Activated CD4-positive, alpha-beta T cell treated with anti-CD3 and anti-CD28 coated beads for 1 hour (primary cell): ENCODE data around the gene CSRP3.
"Not testable (repeated sequence)": the region's sequence is repeated elsewhere in the genome, so short reads cannot be mapped to it uniquely, and the experiment has no call there.

Experiments
- DNase-seq: peaks from one replicate; pipeline ENCODE4 v3.0.0-alpha.2; 2020

Gene CSRP3

GRCh38 chr11:19185036-19185435, 16.7 kb downstream of the CSRP3 start:
- DNase-seq: no peak

GRCh38 chr11:19183646-19184045, 18.1 kb downstream of the CSRP3 start:
- no peak for DNase-seq

- DNase-seq: no peak
These were observed 20.1 kb downstream of the CSRP3 start for GRCh38 chr11:19181531-19182261.

- no peak for DNase-seq
These were observed 25.1 kb downstream of the CSRP3 start for GRCh38 chr11:19176629-19177186.

GRCh38 chr11:19173964-19174638, 27.7 kb downstream of the CSRP3 start:
- no peak for DNase-seq

- DNase-seq: no peak
These were observed 28.6 kb downstream of the CSRP3 start for GRCh38 chr11:19173004-19173689.

- DNase-seq: no peak
These were observed 33.7 kb downstream of the CSRP3 start for GRCh38 chr11:19168090-19168489.

GRCh38 chr11:19164881-19165280, 36.9 kb downstream of the CSRP3 start:
- no peak for DNase-seq

- DNase-seq: no peak
These were observed 37.4 kb downstream of the CSRP3 start for GRCh38 chr11:19164230-19164855.

GRCh38 chr11:19163617-19164016, 38.2 kb downstream of the CSRP3 start:
- no peak for DNase-seq

GRCh38 chr11:19162951-19163505, 38.8 kb downstream of the CSRP3 start:
- no peak for DNase-seq

GRCh38 chr11:19161651-19162050, 40.1 kb downstream of the CSRP3 start:
- DNase-seq: no peak

- DNase-seq: no peak
These were observed 40.9 kb downstream of the CSRP3 start for GRCh38 chr11:19160847-19161246.

- no peak for DNase-seq
These were observed 44.9 kb downstream of the CSRP3 start for GRCh38 chr11:19156892-19157291.

- DNase-seq: no peak
These were observed 56.5 kb downstream of the CSRP3 start for GRCh38 chr11:19145319-19145718.

- DNase-seq: not testable (repeated sequence)
These were observed 64.9 kb downstream of the CSRP3 start for GRCh38 chr11:19136884-19137283.

GRCh38 chr11:19134004-19134403, 67.8 kb downstream of the CSRP3 start:
- DNase-seq: no peak
